Subcutaneous adipose tissue (tissue), 4 donors: ENCODE results near the gene TAAR5. TPM values are rescaled to one million over a fixed set of nuclear protein-coding genes. Genes with fewer than 3 reads are reported as not detected.

Experiments used
- total RNA-seq, 4 donors: library from RNA; depleted of rRNA; stranded (reverse); fragments of >200 nt; gene quantifications; one replicate each; pipeline ENCODE4 v1.1.0, GENCODE V29; 2016
- TF ChIP-seq, protein P1 (sequence below): fragments of 450-650 bp; IDR thresholded peaks from one replicate; pipeline ENCODE4 v1.5.1; 2016; ENCODE audit warnings: low read depth, mild to moderate bottlenecking, control low read depth, antibody characterized with exemption, moderate library complexity

TAAR5 gene, protein sequence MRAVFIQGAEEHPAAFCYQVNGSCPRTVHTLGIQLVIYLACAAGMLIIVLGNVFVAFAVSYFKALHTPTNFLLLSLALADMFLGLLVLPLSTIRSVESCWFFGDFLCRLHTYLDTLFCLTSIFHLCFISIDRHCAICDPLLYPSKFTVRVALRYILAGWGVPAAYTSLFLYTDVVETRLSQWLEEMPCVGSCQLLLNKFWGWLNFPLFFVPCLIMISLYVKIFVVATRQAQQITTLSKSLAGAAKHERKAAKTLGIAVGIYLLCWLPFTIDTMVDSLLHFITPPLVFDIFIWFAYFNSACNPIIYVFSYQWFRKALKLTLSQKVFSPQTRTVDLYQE
- total RNA-seq = not detected

DNA sequence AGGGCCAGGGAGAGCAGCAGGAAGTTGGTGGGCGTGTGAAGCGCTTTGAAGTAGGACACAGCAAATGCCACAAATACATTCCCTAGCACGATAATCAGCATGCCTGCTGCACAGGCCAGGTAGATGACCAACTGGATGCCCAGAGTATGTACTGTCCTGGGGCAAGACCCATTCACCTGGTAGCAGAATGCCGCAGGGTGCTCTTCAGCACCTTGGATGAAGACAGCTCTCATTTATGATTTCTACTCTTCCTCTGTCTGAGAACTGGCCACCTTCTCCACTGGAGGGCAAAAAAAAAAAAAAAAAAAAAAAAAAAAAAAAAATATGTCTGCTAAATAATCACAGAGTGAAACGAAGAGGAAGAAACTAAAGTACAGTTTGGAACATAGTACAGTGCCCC is at the start of gene TAAR5:
Gene TAAR5 (minus strand): TSS at position 288 of the 400 bp plus-strand sequence. CDS start 55 bp downstream, at position 233.
- TF ChIP-seq, protein P1, sequence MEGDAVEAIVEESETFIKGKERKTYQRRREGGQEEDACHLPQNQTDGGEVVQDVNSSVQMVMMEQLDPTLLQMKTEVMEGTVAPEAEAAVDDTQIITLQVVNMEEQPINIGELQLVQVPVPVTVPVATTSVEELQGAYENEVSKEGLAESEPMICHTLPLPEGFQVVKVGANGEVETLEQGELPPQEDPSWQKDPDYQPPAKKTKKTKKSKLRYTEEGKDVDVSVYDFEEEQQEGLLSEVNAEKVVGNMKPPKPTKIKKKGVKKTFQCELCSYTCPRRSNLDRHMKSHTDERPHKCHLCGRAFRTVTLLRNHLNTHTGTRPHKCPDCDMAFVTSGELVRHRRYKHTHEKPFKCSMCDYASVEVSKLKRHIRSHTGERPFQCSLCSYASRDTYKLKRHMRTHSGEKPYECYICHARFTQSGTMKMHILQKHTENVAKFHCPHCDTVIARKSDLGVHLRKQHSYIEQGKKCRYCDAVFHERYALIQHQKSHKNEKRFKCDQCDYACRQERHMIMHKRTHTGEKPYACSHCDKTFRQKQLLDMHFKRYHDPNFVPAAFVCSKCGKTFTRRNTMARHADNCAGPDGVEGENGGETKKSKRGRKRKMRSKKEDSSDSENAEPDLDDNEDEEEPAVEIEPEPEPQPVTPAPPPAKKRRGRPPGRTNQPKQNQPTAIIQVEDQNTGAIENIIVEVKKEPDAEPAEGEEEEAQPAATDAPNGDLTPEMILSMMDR = no peak

DNA sequence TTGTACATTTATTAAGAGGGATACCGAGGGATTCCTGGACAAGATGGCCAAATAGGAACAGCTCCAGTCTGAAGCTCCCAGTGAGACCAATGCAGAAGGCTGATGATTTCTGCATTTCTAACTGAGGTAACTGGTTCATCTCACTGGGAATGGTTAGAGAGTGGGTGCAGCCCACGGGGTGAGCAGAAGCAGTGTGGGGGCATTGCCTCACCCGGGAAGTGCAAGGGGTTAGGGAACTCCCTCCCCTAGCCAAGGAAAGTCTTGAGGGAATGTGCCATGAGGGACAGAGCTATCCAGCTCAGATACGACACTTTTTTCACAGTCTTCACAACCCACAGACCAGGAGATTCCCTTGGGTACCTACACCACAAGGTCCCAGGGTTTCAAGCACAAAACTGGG is 45.3 kb upstream of the TAAR5 start:
- TF ChIP-seq, protein P1 = no peak

DNA sequence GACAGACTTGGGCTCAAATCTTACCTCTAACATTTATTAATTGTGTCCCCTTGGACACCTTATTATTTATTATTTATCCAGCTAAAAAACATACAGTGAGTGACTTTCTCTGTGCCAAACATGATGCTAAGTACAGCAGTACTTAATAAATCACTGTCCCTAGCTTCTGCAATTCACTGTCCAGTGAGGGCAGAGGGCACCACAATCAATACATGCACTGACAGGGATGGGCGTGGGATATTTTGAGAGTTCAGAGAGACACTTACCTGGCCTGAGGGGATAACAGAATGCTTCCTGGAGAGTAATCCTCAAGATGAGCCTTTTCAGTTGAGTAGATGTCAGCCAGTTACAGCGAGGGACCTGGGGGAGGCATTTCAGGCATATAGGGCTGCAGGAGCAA is 43.8 kb upstream of the TAAR5 start:
- TF ChIP-seq, protein P1 = no peak

DNA sequence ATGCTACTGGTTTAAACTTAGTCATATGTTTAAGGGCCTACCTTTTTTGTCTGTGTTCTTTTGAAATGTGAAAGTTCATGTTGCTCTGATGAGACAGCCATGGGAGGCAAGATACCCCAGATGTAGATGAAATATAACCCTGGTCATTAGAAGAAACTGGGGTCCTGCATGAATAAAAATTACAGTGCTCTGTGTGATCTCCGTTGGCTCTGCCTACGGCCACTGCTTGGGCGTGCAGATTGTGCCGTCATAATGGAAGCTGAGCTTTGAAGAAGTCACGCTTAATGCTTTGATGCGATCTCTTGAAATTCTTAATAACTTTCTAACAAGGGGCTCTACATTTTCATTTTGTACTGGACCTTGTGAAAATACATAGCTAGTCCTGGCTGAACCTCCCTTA is 34.6 kb upstream of the TAAR5 start, which contains the start of gene TAAR2:
Gene TAAR2 (minus strand): TSS at position 101 of the 400 bp plus-strand sequence. CDS start 0 bp downstream, at position 101.
- TF ChIP-seq, protein P1 = no peak

DNA sequence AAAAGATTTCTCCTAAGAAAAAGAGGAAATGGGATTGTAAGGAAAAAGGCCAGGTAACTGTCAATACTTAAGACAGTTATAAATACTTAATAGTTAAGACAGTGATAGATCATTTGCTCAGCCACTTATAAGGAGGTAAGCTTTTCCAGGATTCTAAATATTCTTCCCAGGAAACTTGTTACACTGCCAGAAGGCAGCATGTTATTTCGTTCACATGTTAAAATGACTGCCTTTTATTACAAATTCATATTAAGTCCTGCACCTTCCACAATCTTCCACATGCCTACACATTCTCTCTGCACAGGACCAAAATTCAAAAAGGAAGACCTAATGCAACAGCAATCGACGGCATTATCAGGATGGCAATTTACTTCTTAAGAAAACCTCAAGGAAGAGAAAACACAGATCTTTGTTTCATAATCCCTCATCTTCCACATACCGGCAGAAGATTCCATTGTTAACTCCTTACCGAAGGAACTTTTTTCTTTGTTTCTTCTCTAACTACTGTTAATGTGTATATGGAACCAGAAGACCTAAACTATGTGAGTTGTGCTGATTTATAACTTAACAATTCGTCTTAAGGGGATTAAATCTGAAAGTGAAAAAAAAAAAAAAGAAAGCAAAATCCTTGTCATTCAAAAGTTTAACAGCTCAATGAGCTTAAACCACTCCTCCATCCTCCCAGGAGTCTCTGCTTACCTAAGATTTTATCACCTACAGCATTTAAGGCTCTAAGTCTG is 33.7 kb upstream of the TAAR5 start:
- TF ChIP-seq, protein P1 = no peak

DNA sequence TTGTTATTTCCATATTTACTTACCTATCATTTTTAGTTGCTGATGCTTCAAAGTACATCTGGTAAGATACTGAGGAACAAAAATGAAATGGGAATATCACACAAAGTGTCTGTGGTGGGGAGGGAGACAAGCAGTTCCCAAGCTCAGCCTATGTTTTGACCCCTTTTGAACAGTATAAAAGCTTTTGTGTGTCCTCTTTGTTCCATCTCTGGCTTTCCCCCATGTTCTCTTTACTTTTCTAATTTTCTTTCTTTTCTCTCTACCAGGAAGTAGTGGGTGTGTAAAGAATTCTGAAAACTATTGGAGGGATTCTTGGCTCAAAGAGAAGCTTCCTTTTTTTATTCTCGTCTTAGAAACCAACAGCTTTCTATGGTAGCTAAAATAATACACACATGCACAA is 27.1 kb upstream of the TAAR5 start:
- TF ChIP-seq, protein P1 = no peak

DNA sequence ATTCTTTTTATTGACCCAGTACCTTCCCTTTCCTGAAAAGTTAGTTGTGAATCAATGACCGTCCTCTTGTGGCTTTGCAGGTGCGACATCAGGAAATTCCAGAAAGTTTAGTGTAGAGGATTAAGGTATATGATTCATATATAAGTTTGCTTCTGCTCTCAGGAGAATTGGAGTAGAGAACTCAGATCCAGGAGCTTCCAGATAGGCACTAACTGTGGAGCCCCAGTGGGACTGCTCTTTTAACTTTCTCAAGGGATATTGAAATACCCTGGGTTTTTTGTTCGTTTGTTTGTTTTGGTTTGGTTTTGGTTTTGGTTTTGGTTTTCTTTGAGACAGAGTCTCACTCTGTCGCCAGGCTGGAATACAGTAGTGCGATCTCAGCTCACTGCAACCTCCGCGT is 25.0 kb upstream of the TAAR5 start:
- TF ChIP-seq, protein P1 = no peak
